ENCODE results near the gene AMTN.
"Not testable (repeated sequence)": the region's sequence is repeated elsewhere in the genome, so short reads cannot be mapped to it uniquely, and the experiment has no call there.

The AMTN gene

GRCh38 chr4:70518269-70518668 is at the start of gene AMTN:
TSS of gene AMTN (plus strand) at chr4:70518569. CDS start at chr4:70518778, 209 bp downstream.
- no peak for TF ChIP-seq CTCF (IDR thresholded peaks at IDR 0.05)
- no peak for TF ChIP-seq ZFX (IDR thresholded peaks at IDR 0.05; ENCODE audit: borderline replicate concordance)
- H3K27ac ChIP-seq = no peak within 1 kb of the TSS

GRCh38 chr4:70471897-70472296 is 46.5 kb upstream of the AMTN start, which contains the start of gene MUC7:
TSS of gene MUC7 (plus strand) at chr4:70472197. CDS start at chr4:70474022, 1,825 bp downstream.
- H3K27ac ChIP-seq = no peak within 1 kb of the TSS
- TF ChIP-seq CTCF (IDR thresholded peaks at IDR 0.05) (no peak), ZFX (IDR thresholded peaks at IDR 0.05; ENCODE audit: borderline replicate concordance) (no peak)

- H3K27ac ChIP-seq = no peak overlapping the region
- TF ChIP-seq CTCF (IDR thresholded peaks at IDR 0.05) (no peak), ZFX (IDR thresholded peaks at IDR 0.05; ENCODE audit: borderline replicate concordance) (no peak)
Measured at GRCh38 chr4:70473679-70474078, 44.7 kb upstream of the AMTN start.

- H3K27ac ChIP-seq = no peak overlapping the region
- TF ChIP-seq CTCF (IDR thresholded peaks at IDR 0.05) = no peak
- TF ChIP-seq ZFX (IDR thresholded peaks at IDR 0.05; ENCODE audit: borderline replicate concordance) = no peak
Measured at GRCh38 chr4:70488748-70489147, 29.6 kb upstream of the AMTN start.

GRCh38 chr4:70496231-70496630 is 22.1 kb upstream of the AMTN start:
- TF ChIP-seq CTCF (IDR thresholded peaks at IDR 0.05) (no peak), ZFX (IDR thresholded peaks at IDR 0.05; ENCODE audit: borderline replicate concordance) (no peak)

GRCh38 chr4:70501838-70502237 is 16.5 kb upstream of the AMTN start:
- H3K27ac ChIP-seq = not testable (repeated sequence)

More at GRCh38 chr4:70496231-70496630, 22.1 kb upstream of the AMTN start:
- no peak overlapping the region for H3K27ac ChIP-seq

- H3K27ac ChIP-seq = no peak overlapping the region
- TF ChIP-seq CTCF (IDR thresholded peaks at IDR 0.05) (no peak), ZFX (IDR thresholded peaks at IDR 0.05; ENCODE audit: borderline replicate concordance) (no peak)
Measured at GRCh38 chr4:70504733-70505132, 13.6 kb upstream of the AMTN start.

- TF ChIP-seq CTCF (IDR thresholded peaks at IDR 0.05) (peak; percentile 97), ZFX (IDR thresholded peaks at IDR 0.05; ENCODE audit: borderline replicate concordance) (no peak)
- no peak overlapping the region for H3K27ac ChIP-seq
Measured at GRCh38 chr4:70505151-70505748, 13.1 kb upstream of the AMTN start.
